Measurements from ENCODE around the gene ZNF497. TPM values are rescaled to one million over a fixed set of nuclear protein-coding genes. Genes with fewer than 3 reads are reported as not detected.
A peak's percentile ranks its signal among the peaks of the same experiment; 100 is the strongest.

Gene ZNF497
- total RNA-seq, 1 donor from 2014 or later: 3.4 TPM

GRCh38 chr19:58364146-58364545, 1.6 kb upstream of the ZNF497 start:
- Histone ChIP-seq H3K4me3 (no peak overlapping the region), H3K36me3 (no peaks in the 10 kb centered on the region), H3K9me3 (no peaks in the 10 kb centered on the region), H3K4me1 (peaks cover 12% of the 10 kb centered on the region), H3K27ac (no peak overlapping the region), H3K27me3 (no peaks in the 10 kb centered on the region)
- TF ChIP-seq, protein P1, sequence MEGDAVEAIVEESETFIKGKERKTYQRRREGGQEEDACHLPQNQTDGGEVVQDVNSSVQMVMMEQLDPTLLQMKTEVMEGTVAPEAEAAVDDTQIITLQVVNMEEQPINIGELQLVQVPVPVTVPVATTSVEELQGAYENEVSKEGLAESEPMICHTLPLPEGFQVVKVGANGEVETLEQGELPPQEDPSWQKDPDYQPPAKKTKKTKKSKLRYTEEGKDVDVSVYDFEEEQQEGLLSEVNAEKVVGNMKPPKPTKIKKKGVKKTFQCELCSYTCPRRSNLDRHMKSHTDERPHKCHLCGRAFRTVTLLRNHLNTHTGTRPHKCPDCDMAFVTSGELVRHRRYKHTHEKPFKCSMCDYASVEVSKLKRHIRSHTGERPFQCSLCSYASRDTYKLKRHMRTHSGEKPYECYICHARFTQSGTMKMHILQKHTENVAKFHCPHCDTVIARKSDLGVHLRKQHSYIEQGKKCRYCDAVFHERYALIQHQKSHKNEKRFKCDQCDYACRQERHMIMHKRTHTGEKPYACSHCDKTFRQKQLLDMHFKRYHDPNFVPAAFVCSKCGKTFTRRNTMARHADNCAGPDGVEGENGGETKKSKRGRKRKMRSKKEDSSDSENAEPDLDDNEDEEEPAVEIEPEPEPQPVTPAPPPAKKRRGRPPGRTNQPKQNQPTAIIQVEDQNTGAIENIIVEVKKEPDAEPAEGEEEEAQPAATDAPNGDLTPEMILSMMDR (IDR thresholded peaks at IDR 0.05): no peak
- TF ChIP-seq POLR2A (IDR thresholded peaks at IDR 0.05) (no peak), POLR2AphosphoS5 (IDR thresholded peaks at IDR 0.05; ENCODE audit: insufficient read depth in 1 of 2, low read depth in 1 of 2) (no peak)
- no peak for DNase-seq (ENCODE audit: extremely low spot score in 2 of 2)
- intact Hi-C loops (cut with DNase I): no loop called here

DNA sequence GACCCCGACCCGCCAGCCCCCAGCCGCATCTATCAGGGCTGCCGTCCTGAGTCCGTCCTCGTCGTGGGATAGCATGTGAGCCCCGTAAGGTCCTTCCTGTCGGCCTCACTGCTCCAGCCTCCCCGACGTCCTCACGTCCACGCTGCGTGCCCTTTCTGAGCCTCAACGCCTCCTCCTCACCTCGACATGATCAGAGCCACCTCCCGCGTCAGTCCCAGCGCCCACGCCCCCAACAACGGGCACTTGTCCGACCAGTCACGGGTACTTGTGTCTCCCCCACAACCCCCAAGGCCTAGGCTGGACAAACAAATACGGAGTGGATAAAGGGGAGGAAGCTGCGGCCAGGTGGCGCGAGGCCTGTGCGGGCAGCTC, 665 bp downstream of the ZNF497 start:
- TF ChIP-seq, protein P1 (IDR thresholded peaks at IDR 0.05): no peak
- TF ChIP-seq POLR2AphosphoS5 (IDR thresholded peaks at IDR 0.05; ENCODE audit: insufficient read depth in 1 of 2, low read depth in 1 of 2) (no peak), POLR2A (IDR thresholded peaks at IDR 0.05) (no peak)

GRCh38 chr19:58357481-58358145, 4.9 kb downstream of the ZNF497 start:
- Histone ChIP-seq H3K27ac (no peak overlapping the region), H3K36me3 (no peaks in the 10 kb centered on the region), H3K4me3 (peak overlapping the region; percentile 41), H3K9me3 (no peaks in the 10 kb centered on the region), H3K4me1 (peaks cover 31% of the 10 kb centered on the region), H3K27me3 (no peaks in the 10 kb centered on the region)
- TF ChIP-seq POLR2AphosphoS5 (IDR thresholded peaks at IDR 0.05; ENCODE audit: insufficient read depth in 1 of 2, low read depth in 1 of 2) (no peak), POLR2A (IDR thresholded peaks at IDR 0.05) (no peak)
- TF ChIP-seq, protein P1 (IDR thresholded peaks at IDR 0.05): no peak
- intact Hi-C loops (cut with DNase I): no loop called here
- DNase-seq (ENCODE audit: extremely low spot score in 2 of 2): no peak

More for the DNA sequence above, 665 bp downstream of the ZNF497 start:
- Histone ChIP-seq H3K27me3 (no peaks in the 10 kb centered on the region), H3K4me1 (peaks cover 22% of the 10 kb centered on the region), H3K9me3 (no peaks in the 10 kb centered on the region), H3K27ac (peak overlapping the region; percentile 79), H3K4me3 (peak overlapping the region; percentile 65 to 93), H3K36me3 (no peaks in the 10 kb centered on the region)
- DNase-seq (ENCODE audit: extremely low spot score in 2 of 2): no peak
- intact Hi-C loops (cut with DNase I): no loop called here

GRCh38 chr19:58356766-58357480, 5.6 kb downstream of the ZNF497 start:
- peaks cover 31% of the 10 kb centered on the region for H3K4me1 ChIP-seq
- intact Hi-C loops (cut with DNase I): no loop called here
- TF ChIP-seq POLR2A (IDR thresholded peaks at IDR 0.05) (no peak), POLR2AphosphoS5 (IDR thresholded peaks at IDR 0.05; ENCODE audit: insufficient read depth in 1 of 2, low read depth in 1 of 2) (no peak)
- TF ChIP-seq, protein P1 (IDR thresholded peaks at IDR 0.05): no peak
- peak overlapping the region; percentile 41 for H3K4me3 ChIP-seq
- no peak overlapping the region for H3K27ac ChIP-seq
- no peak for DNase-seq (ENCODE audit: extremely low spot score in 2 of 2)
- H3K9me3 ChIP-seq: no peaks in the 10 kb centered on the region
- no peaks in the 10 kb centered on the region for H3K27me3 ChIP-seq
- H3K36me3 ChIP-seq: no peaks in the 10 kb centered on the region
